Ishikawa (cell line): ENCODE results near the gene CCDC149.

Experiments
- CEBPB ChIP-seq: IDR thresholded peaks from 2 replicates; pipeline ENCODE4 v1.6.1; 2012
- CREB1 ChIP-seq: IDR thresholded peaks from 2 replicates; pipeline ENCODE4 v1.6.1; 2012; ENCODE audit warnings: low read depth
- EGR1 ChIP-seq: IDR thresholded peaks from 2 replicates; pipeline ENCODE4 v1.6.1; 2012
- EP300 ChIP-seq: IDR thresholded peaks from 2 replicates; pipeline ENCODE4 v1.6.1; 2012; ENCODE audit warnings: borderline replicate concordance
- FOXM1 ChIP-seq: IDR thresholded peaks from 2 replicates; pipeline ENCODE4 v1.6.1; 2012; ENCODE audit warnings: low read depth, borderline replicate concordance
- NFIC ChIP-seq: IDR thresholded peaks from 2 replicates; pipeline ENCODE4 v1.6.1; 2012
- RAD21 ChIP-seq: IDR thresholded peaks from 2 replicates; pipeline ENCODE4 v1.6.1; 2012; ENCODE audit warnings: low read depth
- TAF1 ChIP-seq: IDR thresholded peaks from 2 replicates; pipeline ENCODE4 v1.6.1; 2012; ENCODE audit warnings: low read depth, mild to moderate bottlenecking
- TCF12 ChIP-seq: IDR thresholded peaks from 2 replicates; pipeline ENCODE4 v1.6.1; 2012; ENCODE audit warnings: low read depth
- TEAD4 ChIP-seq: IDR thresholded peaks from 2 replicates; pipeline ENCODE4 v1.6.1; 2012
- YY1 ChIP-seq: IDR thresholded peaks from 2 replicates; pipeline ENCODE4 v1.6.1; 2012; ENCODE audit warnings: low read depth
- ZBTB7A ChIP-seq: IDR thresholded peaks from 2 replicates; pipeline ENCODE4 v1.6.1; 2012; ENCODE audit warnings: low read depth
- TF ChIP-seq, protein P1 (sequence below): IDR thresholded peaks from 2 replicates; pipeline ENCODE4 v1.6.1; 2012; ENCODE audit warnings: low read depth, mild to moderate bottlenecking
- TF ChIP-seq, protein P2 (sequence below): IDR thresholded peaks from 2 replicates; pipeline ENCODE4 v1.6.1; 2012
- TF ChIP-seq, protein P3 (sequence below): IDR thresholded peaks from 2 replicates; pipeline ENCODE4 v1.6.1; 2012

The CCDC149 gene

DNA sequence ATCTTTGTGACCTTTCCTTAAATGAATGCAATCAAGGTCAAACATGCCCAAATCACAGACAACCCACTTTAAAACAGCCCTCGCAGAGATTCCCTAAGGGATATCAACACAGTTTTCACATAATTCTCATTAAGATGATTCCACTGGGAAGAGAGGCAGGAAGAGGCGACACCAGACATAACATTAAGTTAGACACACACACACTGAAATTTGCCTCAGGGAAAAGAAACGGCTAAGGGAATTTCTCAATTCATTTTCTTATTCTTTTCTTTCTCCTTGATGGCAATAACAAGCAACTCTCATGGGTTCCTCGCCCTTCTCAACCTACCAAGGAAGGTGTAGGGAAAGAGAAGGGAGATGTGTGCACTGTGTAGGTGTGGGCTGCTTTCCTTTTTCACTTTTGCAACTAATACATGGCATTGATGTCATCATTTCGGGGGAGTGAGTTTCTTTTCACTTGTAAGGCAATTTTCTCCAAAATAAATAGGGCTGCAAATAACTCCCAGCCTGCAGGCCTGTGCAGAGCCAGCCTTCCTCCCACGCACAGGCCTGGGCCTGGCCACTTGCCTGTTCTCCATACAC is 76.1 kb downstream of the CCDC149 start:
- TF ChIP-seq YY1 = no peak
- TF ChIP-seq, protein P1, sequence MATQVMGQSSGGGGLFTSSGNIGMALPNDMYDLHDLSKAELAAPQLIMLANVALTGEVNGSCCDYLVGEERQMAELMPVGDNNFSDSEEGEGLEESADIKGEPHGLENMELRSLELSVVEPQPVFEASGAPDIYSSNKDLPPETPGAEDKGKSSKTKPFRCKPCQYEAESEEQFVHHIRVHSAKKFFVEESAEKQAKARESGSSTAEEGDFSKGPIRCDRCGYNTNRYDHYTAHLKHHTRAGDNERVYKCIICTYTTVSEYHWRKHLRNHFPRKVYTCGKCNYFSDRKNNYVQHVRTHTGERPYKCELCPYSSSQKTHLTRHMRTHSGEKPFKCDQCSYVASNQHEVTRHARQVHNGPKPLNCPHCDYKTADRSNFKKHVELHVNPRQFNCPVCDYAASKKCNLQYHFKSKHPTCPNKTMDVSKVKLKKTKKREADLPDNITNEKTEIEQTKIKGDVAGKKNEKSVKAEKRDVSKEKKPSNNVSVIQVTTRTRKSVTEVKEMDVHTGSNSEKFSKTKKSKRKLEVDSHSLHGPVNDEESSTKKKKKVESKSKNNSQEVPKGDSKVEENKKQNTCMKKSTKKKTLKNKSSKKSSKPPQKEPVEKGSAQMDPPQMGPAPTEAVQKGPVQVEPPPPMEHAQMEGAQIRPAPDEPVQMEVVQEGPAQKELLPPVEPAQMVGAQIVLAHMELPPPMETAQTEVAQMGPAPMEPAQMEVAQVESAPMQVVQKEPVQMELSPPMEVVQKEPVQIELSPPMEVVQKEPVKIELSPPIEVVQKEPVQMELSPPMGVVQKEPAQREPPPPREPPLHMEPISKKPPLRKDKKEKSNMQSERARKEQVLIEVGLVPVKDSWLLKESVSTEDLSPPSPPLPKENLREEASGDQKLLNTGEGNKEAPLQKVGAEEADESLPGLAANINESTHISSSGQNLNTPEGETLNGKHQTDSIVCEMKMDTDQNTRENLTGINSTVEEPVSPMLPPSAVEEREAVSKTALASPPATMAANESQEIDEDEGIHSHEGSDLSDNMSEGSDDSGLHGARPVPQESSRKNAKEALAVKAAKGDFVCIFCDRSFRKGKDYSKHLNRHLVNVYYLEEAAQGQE = no peak
- TF ChIP-seq CREB1 = no peak
- no peak for TF ChIP-seq ZBTB7A
- no peak for TF ChIP-seq NFIC
- no peak for TF ChIP-seq EGR1
- TF ChIP-seq, protein P2, sequence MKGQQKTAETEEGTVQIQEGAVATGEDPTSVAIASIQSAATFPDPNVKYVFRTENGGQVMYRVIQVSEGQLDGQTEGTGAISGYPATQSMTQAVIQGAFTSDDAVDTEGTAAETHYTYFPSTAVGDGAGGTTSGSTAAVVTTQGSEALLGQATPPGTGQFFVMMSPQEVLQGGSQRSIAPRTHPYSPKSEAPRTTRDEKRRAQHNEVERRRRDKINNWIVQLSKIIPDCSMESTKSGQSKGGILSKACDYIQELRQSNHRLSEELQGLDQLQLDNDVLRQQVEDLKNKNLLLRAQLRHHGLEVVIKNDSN = no peak
- no peak for TF ChIP-seq TCF12
- TF ChIP-seq RAD21 = no peak
- no peak for TF ChIP-seq FOXM1
- no peak for TF ChIP-seq TAF1
- TF ChIP-seq CEBPB = no peak
- no peak for TF ChIP-seq TEAD4
- TF ChIP-seq, protein P3, sequence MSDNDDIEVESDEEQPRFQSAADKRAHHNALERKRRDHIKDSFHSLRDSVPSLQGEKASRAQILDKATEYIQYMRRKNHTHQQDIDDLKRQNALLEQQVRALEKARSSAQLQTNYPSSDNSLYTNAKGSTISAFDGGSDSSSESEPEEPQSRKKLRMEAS = no peak
- TF ChIP-seq EP300 = no peak

DNA sequence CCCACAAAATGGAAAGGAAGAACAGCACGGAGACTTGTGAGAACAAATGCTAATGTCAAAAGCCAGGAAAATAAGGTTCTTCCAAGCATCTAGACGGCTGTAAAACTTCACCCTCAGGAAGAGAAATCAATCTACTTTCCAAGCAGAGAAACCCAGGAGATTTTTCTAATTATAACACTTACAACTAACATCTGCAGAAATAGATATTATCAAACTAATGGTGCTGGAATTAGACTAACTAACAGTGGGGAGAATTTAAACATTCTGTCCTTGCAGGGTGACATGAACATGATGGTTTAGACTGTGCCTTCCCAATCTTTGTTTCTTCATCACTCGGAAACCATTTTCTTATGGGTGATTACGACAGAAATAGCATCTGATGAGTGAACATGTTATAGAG is 77.1 kb downstream of the CCDC149 start:
- no peak for TF ChIP-seq EP300
- TF ChIP-seq ZBTB7A = no peak

DNA sequence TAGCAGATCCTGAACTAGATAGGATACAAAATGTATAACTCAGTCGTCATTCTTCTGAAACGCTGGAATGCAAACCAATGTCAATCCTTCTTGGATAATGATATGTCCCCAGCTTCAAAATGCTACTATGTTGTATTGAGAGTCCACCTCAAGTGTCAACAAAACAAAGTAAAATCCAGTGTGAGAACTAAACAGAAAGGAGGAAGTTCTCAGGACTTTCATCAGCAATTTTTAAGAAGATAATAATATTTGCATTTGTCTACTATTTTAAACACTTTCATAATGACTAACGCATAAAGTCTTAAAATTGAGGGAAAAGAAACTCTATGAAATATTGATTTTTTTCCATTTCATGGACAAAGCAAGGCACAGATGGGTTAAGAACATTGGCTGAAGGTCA is 81.2 kb downstream of the CCDC149 start:
- TF ChIP-seq CEBPB (no peak), FOXM1 (no peak), TCF12 (no peak), YY1 (no peak), TAF1 (no peak), ZBTB7A (no peak), NFIC (no peak), CREB1 (no peak), TEAD4 (no peak), EP300 (no peak), RAD21 (no peak), EGR1 (no peak)
- TF ChIP-seq, protein P3 = no peak
- TF ChIP-seq, protein P2 = no peak
- TF ChIP-seq, protein P1 = no peak

DNA sequence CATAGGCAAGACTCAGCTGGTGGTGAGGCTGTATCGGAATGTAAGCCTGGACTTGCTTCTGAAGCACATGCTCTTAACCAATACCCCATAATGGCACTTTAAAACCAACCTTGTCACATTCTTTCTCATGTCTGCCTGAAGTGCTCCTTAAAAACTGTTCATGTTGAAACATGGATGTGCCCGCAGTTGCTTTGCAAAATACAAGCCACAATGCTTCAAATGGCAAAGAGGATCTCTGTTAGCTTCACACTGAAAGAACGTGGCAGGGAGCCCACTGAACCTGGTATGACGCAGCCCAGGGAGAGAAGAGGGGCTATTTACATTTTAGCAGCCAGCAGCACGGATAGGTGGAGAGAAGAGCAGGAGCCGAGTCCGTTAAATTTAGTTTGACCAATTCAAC is 88.1 kb downstream of the CCDC149 start:
- TF ChIP-seq, protein P2 = no peak
- TF ChIP-seq YY1 (no peak), RAD21 (no peak)

DNA sequence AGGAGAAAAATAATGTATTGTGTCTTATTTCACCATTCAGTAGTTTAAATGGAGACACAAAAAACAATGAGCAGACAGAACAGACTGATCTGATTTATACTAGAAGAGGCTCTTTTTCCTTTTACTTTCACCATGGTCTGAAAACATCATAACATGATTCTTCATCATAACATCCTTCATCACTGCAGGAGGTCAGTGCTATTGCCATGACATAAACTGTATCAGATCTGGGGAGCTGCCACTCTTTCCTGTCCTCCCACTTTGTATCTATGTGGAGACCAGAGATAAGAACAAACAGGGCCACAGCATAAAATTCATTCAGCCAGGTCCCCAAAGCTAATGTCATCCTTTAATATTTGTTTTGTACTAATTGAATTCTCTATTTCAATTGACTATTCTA is 92.3 kb downstream of the CCDC149 start:
- no peak for TF ChIP-seq TCF12
- TF ChIP-seq TAF1 = no peak
- TF ChIP-seq CEBPB = no peak
- TF ChIP-seq EGR1 = no peak
- no peak for TF ChIP-seq NFIC
- TF ChIP-seq, protein P1 = no peak
- no peak for TF ChIP-seq EP300
- TF ChIP-seq, protein P3 = no peak
- TF ChIP-seq FOXM1 = no peak
- no peak for TF ChIP-seq CREB1
- TF ChIP-seq, protein P2 = no peak
- no peak for TF ChIP-seq TEAD4
